BE2C (cell line): ENCODE measurements around the gene CDH20.

Experiments used
- DNase-seq: peaks from one replicate; pipeline ENCODE4 v3.0.0-alpha.2; 2020
- H3K27me3 ChIP-seq: fragments of 250-450 bp; sonication (Bioruptor Pico); 2 replicates; pipeline ENCODE4 v1.5.1; 2020; ENCODE audit warnings: mild to moderate bottlenecking
- H3K36me3 ChIP-seq: fragments of 250-450 bp; sonication (Bioruptor Pico); 2 replicates; pipeline ENCODE4 v1.5.1; 2020; ENCODE audit warnings: mild to moderate bottlenecking
- H3K4me1 ChIP-seq: fragments of 250-450 bp; sonication (Bioruptor Pico); 2 replicates; pipeline ENCODE4 v1.5.1; 2020
- H3K4me3 ChIP-seq: 2 replicates; pipeline ENCODE4 v1.5.1; 2011; ENCODE audit warnings: low read depth, low read length
- H3K9me3 ChIP-seq: fragments of 250-450 bp; sonication (Bioruptor Pico); 2 replicates; pipeline ENCODE4 v1.5.1; 2020
- CTCF ChIP-seq: IDR thresholded peaks from 2 replicates; pipeline ENCODE4 v1.5.1; 2012; ENCODE audit warnings: mild to moderate bottlenecking, low read depth, low read length

Gene CDH20

GRCh38 chr18:61470031-61470674, 136.9 kb downstream of the CDH20 start:
- Histone ChIP-seq H3K4me3 (no peak overlapping the region), H3K27me3 (0 out of 2 replicates have a peak, but pooled peaks cover 3% of the 10 kb centered on the region), H3K9me3 (no peaks in the 10 kb centered on the region), H3K36me3 (no peaks in the 10 kb centered on the region), H3K4me1 (no peaks in the 10 kb centered on the region)
- TF ChIP-seq CTCF, result no peak
- DNase-seq, result no peak

DNA sequence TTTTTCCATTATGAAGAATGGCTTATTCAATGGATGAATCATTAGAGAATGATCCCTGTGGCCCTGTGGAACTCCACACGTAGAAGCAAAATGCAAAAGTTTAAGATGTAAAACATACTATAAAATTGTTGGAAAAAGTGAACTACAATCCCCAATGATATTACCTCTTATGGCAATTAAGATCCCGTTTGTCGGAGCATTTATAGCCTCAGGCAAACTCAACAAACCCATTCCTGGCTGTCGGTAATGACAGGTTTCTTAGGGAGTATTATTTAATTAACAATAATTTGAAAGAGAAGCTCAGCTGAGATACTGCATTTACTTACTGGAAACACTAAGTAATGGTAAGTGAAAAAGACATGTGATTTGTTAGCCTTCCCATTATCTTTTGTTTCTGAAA, 138.3 kb downstream of the CDH20 start:
- H3K36me3 ChIP-seq, result no peaks in the 10 kb centered on the region
- no peaks in the 10 kb centered on the region for H3K4me1 ChIP-seq
- no peak for DNase-seq
- no peak for TF ChIP-seq CTCF
- 0 out of 2 replicates have a peak, but pooled peaks cover 3% of the 10 kb centered on the region for H3K27me3 ChIP-seq
- H3K4me3 ChIP-seq, result no peak overlapping the region
- H3K9me3 ChIP-seq, result no peaks in the 10 kb centered on the region

DNA sequence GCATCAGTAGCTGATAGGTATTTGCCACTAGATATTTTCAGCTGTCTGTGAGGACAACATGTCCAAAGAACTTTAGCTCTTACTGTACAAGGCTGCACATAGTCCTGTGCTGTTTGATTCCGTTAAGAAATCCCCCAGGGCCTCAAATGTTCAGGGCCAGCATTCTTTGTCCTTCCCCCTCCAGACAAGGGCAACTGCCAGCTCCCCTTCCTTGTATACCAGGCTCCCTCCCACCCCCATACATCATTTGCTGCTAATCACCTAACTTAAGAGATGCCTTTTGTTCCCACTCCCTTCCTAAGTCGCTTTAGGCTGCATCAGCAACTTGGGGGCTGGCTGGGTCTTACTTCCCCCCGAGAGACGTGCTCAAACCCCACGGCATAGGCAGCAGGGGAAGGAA, 138.7 kb downstream of the CDH20 start:
- Histone ChIP-seq H3K4me1 (no peaks in the 10 kb centered on the region), H3K9me3 (no peaks in the 10 kb centered on the region), H3K36me3 (no peaks in the 10 kb centered on the region), H3K27me3 (0 out of 2 replicates have a peak, but pooled peaks cover 3% of the 10 kb centered on the region), H3K4me3 (peak overlapping the region; percentile 26)
- peak; percentile 9 for DNase-seq
- no peak for TF ChIP-seq CTCF

DNA sequence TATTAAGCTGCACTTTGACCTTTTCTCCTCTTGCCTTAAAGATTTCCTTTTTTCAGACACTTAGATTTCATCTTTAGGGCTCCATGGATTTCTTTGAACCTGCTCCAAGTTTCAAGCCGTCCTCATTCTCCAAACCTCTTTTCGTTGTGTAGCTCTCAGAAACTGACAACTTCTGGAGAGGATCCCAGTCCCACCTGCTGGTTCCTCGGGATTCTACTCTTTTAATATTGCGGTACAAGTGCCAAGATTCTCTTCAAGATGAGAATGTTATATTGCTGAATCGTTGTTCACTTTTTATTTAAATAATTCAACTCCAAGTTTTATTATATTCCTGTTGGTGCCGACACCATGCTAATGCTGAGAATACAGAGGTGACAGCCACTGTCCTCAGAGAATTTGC, 141.1 kb downstream of the CDH20 start:
- TF ChIP-seq CTCF, result no peak
- no peaks in the 10 kb centered on the region for H3K9me3 ChIP-seq
- DNase-seq, result no peak
- no peak overlapping the region for H3K4me3 ChIP-seq
- H3K36me3 ChIP-seq, result no peaks in the 10 kb centered on the region
- H3K27me3 ChIP-seq, result 0 out of 2 replicates have a peak, but pooled peaks cover 3% of the 10 kb centered on the region
- no peaks in the 10 kb centered on the region for H3K4me1 ChIP-seq

GRCh38 chr18:61474918-61475317, 141.7 kb downstream of the CDH20 start:
- Histone ChIP-seq H3K27me3 (0 out of 2 replicates have a peak, but pooled peaks cover 3% of the 10 kb centered on the region), H3K9me3 (no peaks in the 10 kb centered on the region), H3K4me3 (no peak overlapping the region), H3K36me3 (no peaks in the 10 kb centered on the region), H3K4me1 (no peaks in the 10 kb centered on the region)
- no peak for TF ChIP-seq CTCF
- no peak for DNase-seq

DNA sequence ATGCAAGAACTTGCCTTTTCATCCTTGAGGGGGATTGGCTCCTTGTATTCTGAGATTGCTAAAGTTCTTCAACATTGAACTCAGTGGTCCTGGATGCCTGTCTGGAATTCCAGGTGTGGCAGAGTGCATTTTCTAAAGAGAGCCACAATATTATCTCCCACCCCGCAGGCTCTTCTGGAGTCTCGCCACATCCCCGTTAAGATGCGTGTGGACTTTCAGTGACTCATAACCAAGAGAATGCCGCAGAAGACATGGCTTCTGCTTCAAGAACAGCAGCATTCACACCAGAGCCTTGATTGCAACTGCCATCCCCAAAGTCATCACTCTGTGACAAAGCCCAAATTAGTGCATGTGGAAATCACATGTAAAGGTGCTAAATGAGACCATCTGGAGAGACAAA, 142.7 kb downstream of the CDH20 start:
- Histone ChIP-seq H3K4me1 (no peaks in the 10 kb centered on the region), H3K9me3 (no peaks in the 10 kb centered on the region), H3K4me3 (no peak overlapping the region), H3K27me3 (0 out of 2 replicates have a peak, but pooled peaks cover 3% of the 10 kb centered on the region), H3K36me3 (no peaks in the 10 kb centered on the region)
- TF ChIP-seq CTCF, result no peak
- DNase-seq, result no peak
